ENCODE measurements around the gene SEMA3F.

Gene SEMA3F

DNA sequence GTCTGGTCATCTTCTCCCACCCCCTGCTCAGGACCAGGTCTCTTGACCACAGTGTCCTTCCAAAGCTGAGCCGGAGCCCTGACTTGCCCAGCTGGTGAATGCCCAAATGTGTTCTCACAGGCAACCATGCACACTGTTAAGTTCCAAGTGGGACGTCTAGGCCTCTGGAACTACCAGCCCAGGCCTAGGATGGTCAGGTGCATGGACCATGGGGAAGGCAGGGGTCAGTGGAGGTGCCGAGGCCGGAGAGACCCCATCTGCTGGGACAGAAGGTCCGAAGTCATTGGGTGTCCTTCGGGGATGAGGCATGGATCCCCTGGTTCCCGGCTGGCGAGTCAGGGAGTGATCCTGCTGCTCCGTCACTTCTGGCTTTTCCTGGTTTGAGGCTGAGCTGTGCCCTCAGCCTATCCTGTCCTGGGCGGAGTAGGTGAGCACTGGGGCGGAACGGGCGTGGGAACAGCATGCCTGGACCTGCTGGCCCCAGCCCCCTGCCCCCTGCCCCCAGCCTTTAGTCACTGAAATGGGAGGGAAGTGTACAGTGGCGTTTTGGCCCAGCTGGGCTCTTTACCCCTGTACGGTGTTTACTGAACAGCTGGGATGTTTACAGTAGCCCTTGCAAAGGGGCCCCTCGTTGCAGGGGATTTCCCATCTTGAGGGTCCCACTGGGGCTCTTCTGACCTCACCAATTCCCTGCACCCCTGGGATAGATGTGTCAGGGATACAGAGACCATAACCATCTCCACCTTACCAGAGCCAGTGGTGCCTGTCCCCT, 12.1 kb downstream of the SEMA3F start:
- Mint-ChIP-seq H3K27ac (no peak overlapping the region), H3K4me1 (no peaks in the 10 kb centered on the region), H3K4me3 (no peak overlapping the region), H3K36me3 (no peaks in the 10 kb centered on the region), H3K27me3 (peaks cover 22% of the 10 kb centered on the region), H3K9me3 (no peaks in the 10 kb centered on the region)
- no peak for DNase-seq
- CTCF ChIA-PET: no interaction called here

DNA sequence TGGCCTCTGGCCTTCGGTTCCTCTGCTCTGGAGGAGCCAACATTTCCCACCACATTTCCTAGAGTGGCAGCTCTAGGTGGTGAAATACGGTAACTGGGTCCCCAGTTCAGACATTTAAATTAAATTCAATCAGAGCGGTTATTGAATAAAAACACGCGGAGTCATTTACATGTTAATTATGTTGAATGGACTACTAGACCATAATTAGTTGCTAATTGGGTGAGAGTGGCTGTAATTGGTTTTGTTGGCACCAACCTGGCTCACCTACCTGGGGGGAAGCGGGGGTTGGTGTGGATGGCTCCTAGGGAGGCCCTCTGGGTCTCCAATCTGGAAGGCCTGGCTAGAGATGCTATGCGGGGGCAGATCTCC, 12.7 kb downstream of the SEMA3F start:
- no peaks in the 10 kb centered on the region for H3K4me1 Mint-ChIP-seq
- H3K9me3 Mint-ChIP-seq: no peaks in the 10 kb centered on the region
- no peaks in the 10 kb centered on the region for H3K36me3 Mint-ChIP-seq
- no peak overlapping the region for H3K4me3 Mint-ChIP-seq
- CTCF ChIA-PET: no interaction called here
- no peak for DNase-seq
- H3K27me3 Mint-ChIP-seq: peaks cover 18% of the 10 kb centered on the region
- no peak overlapping the region for H3K27ac Mint-ChIP-seq

DNA sequence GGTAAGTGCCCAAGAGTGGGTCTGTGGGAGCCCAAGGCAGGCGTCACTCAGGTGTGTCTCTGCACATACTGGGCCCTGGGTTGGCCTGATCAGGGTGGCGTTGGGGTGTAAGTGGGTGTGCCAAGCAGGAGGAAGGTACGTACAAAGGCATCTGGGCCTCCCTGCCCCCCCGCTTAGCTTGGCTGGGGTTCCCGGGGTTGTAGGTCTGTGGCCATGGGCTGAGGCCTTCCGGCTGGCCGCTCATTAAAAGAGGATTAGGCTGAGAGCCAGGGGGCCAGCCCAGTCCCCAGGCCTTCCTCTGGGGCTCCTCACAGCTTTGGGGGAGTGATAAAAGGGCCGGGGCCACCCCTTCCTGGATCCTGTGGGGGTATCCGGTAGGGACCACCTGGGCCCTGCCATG, 13.3 kb downstream of the SEMA3F start:
- Mint-ChIP-seq H3K4me3 (no peak overlapping the region), H3K27ac (no peak overlapping the region), H3K36me3 (no peaks in the 10 kb centered on the region), H3K9me3 (no peaks in the 10 kb centered on the region), H3K4me1 (no peaks in the 10 kb centered on the region), H3K27me3 (peaks cover 16% of the 10 kb centered on the region)
- CTCF ChIA-PET: no interaction called here
- no peak for DNase-seq

DNA sequence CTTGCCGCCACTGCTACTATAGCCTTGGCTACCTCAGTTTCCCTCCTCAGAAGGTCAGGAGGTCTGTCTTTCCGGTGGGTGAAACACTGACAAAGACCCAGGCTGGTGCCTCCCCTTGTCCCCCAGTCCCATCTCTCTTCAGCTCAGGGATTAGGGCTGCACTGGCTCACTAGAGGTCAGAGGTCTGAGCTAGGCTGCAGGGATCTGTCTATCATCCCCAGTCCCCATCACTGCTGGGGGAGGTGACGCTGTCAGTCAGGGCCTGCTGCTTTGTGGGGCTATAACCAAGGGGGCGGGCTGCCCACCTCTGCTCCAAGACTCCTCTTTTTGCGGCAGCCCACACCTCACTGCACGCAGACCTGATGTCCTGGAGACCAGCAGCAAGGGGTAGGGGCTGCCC, 13.7 kb downstream of the SEMA3F start:
- Mint-ChIP-seq H3K36me3 (no peaks in the 10 kb centered on the region), H3K27ac (no peak overlapping the region), H3K27me3 (peaks cover 12% of the 10 kb centered on the region), H3K9me3 (no peaks in the 10 kb centered on the region), H3K4me3 (no peak overlapping the region), H3K4me1 (peaks cover 2% of the 10 kb centered on the region)
- CTCF ChIA-PET: interaction anchor here (1.5 kb wide), 1 partner anchor 13 kb away, joined by 4 read pairs; no protein-coding TSS in a partner anchor
- DNase-seq: no peak

DNA sequence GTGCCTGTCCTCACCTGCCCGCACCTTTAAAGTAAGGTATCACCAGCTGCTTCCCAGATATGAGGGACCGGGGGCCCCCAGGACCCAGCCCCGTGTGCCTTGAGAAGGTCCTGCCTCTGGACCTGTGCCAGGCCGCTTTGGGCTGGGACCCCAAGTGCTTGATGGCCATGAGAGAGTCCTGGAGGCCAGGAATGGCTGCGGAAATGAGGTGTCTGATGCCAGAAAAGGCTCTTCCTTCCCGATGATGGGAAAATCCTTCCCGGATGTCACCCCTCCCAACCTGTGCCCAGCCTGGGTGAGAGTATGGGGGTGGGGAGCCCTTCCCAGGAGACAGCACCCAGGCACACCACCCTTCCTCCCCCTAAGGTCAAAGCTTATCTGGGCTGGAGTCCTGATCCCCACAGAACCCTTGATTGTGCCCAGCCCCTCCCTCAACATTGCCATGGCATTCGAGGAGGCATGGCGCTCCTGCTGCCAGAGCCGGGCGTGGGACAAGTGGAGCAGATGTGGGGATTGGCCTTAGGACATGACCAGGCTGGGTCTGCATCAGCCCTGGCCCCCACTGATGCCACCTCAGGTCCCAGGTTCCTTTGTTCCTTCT, 14.2 kb downstream of the SEMA3F start:
- H3K36me3 Mint-ChIP-seq: no peaks in the 10 kb centered on the region
- CTCF ChIA-PET: interaction anchor here (0.7 to 1.5 kb wide), 2 partner anchors 11 to 13 kb away, joined by 3 to 4 read pairs; no protein-coding TSS in a partner anchor
- no peak for DNase-seq
- no peak overlapping the region for H3K4me3 Mint-ChIP-seq
- H3K27ac Mint-ChIP-seq: no peak overlapping the region
- H3K4me1 Mint-ChIP-seq: peaks cover 2% of the 10 kb centered on the region
- H3K27me3 Mint-ChIP-seq: peaks cover 9% of the 10 kb centered on the region
- no peaks in the 10 kb centered on the region for H3K9me3 Mint-ChIP-seq

DNA sequence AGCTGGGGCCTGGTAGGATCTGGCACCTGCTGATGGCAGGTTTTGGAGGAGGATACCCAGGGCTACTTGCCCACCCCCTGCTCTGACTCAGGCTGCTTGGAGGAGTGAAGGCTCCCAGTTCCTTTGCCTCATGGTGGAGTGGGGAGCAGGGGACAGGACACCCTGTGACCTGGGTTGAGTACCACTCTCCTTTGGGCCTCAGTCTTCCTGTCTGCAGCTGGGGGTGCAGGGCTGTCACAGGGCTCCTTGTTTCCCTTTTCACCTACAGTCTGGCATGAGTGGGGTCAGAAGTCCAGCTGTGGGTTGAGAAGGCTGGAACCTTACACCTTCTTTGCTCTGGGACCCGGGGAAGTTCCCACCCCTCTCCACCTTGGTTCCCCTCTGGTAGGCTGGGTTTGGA, 14.7 kb downstream of the SEMA3F start:
- no peak for DNase-seq
- H3K27me3 Mint-ChIP-seq: peaks cover 9% of the 10 kb centered on the region
- no peaks in the 10 kb centered on the region for H3K36me3 Mint-ChIP-seq
- no peak overlapping the region for H3K27ac Mint-ChIP-seq
- peaks cover 2% of the 10 kb centered on the region for H3K4me1 Mint-ChIP-seq
- H3K4me3 Mint-ChIP-seq: no peak overlapping the region
- H3K9me3 Mint-ChIP-seq: no peaks in the 10 kb centered on the region
- CTCF ChIA-PET: interaction anchor here (0.7 to 1.5 kb wide), 2 partner anchors 10 to 12 kb away, joined by 3 to 4 read pairs; no protein-coding TSS in a partner anchor

DNA sequence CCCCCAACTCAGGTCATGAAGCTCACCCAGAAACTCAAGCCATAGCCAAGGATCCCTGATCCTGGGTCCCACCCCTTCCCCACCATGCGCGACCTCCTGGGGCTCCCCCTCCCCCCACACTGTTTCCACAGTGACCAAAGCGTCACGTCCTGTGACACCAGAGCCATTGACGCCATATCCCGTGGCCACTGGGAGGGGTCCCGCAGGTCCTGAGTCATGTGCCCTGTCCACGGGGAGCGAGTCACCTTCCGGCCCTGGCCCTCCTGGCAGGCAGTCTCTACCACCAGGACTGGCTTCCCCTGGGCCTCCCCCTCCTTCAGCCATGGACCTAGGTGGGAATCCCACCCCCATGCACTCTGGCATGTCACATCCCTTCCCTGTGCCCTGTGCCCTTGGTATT, 15.6 kb downstream of the SEMA3F start:
- Mint-ChIP-seq H3K36me3 (no peaks in the 10 kb centered on the region), H3K4me3 (no peak overlapping the region), H3K4me1 (peaks cover 2% of the 10 kb centered on the region), H3K27ac (no peak overlapping the region), H3K27me3 (peaks cover 9% of the 10 kb centered on the region), H3K9me3 (no peaks in the 10 kb centered on the region)
- CTCF ChIA-PET: no interaction called here
- no peak for DNase-seq

DNA sequence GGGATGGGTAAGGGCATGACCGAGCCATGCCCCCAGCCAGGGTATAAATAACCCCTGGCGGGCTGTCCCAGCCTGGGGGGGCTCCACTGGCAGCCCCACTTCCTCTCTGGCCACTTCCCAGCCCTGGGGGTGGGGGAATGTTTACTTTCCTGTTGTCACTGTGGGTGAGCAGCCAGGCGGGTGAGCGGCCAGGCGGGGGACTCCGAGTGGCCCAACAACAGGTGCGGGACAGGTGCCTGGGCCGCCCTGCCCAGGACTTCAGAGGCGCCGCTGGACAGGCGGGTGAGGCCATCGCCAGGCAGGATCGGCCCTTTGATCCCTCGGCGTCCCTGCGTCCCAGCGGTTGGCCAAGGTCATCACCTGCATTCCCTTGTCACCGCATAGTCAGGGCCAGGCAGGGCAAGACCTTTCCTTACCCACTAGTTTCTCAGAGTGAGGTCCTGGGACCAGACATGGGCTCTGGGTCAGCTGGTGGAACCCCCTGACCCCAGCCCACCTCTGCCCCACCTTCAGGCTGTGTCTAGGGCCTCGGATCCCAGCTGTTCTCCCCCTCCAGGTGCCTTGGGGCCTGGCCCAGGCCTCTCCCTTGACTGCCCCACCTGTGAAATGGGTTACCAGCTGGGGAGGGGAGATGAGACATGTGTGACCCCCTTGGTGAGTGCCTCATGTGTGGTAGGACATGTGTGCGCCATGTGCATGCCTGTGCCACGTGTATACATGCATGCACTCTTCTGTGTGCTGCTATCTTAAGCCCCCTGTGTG, 16.6 kb downstream of the SEMA3F start:
- Mint-ChIP-seq H3K27me3 (peaks cover 4% of the 10 kb centered on the region), H3K27ac (no peak overlapping the region), H3K36me3 (no peaks in the 10 kb centered on the region), H3K9me3 (no peaks in the 10 kb centered on the region), H3K4me3 (no peak overlapping the region), H3K4me1 (peaks cover 2% of the 10 kb centered on the region)
- DNase-seq: no peak
- CTCF ChIA-PET: no interaction called here

DNA sequence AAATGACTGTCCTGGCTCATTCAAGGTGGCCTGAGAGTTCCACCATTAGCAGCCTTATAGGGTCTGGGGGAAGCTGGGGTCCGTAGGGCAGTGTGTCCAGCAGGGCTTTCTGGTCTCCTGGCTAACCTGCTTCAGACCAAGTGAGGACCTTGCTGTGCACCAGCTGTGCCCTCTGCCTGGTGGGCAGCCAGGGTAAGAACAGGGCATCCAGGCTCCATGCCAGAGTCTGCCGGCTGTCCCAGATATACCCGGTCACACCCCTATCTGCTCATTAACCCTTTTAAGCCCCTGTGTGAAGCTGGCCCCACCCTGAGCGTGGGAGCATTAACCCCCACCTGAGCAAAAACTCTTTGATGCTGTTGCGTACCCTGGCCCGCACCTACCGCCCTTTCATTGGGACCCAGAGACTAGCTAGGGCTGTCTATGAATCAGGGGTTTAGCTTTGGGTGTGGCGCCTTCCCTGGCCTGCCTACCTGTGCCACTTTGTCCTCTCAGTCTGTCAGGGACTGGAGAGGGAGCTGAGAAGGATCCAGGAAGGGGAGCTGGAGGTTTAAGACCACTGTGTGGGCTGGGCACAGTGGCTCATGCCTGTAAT, 17.6 kb downstream of the SEMA3F start:
- H3K27ac Mint-ChIP-seq: no peak overlapping the region
- peaks cover 2% of the 10 kb centered on the region for H3K4me1 Mint-ChIP-seq
- no peaks in the 10 kb centered on the region for H3K9me3 Mint-ChIP-seq
- no peak for DNase-seq
- H3K27me3 Mint-ChIP-seq: no peaks in the 10 kb centered on the region
- CTCF ChIA-PET: no interaction called here
- H3K4me3 Mint-ChIP-seq: no peak overlapping the region
- no peaks in the 10 kb centered on the region for H3K36me3 Mint-ChIP-seq

DNA sequence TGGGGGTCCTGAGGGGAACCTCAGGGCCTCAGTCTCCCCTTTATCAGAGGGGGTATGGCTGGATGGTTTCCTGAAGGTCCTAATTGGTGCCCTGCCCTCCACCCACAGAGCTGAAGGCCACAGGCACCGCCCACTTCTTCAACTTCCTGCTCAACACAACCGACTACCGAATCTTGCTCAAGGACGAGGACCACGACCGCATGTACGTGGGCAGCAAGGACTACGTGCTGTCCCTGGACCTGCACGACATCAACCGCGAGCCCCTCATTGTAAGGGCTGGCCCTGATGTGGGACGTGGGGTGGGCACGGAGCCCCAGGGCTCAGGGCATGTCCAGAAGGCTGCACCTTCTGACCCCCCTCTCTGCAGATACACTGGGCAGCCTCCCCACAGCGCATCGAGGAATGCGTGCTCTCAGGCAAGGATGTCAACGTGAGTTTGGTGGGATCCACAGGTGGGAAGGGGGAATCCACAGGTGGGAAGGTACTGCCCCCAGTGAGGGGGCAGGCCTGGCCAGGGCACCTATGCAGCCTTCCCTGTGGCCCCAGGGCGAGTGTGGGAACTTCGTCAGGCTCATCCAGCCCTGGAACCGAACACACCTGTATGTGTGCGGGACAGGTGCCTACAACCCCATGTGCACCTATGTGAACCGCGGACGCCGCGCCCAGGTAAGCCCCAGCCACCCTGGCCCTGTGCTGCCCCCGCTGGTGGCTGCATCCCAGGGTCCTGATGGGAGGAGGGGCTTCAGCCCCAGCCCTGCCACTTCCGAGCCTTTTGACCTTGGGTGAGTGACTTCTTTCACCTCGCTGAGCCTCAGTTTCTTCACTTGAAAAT, 18.8 kb downstream of the SEMA3F start:
- Mint-ChIP-seq H3K9me3 (no peaks in the 10 kb centered on the region), H3K27ac (no peak overlapping the region), H3K4me3 (no peak overlapping the region), H3K36me3 (no peaks in the 10 kb centered on the region), H3K27me3 (no peaks in the 10 kb centered on the region), H3K4me1 (peaks cover 2% of the 10 kb centered on the region)
- no peak for DNase-seq
- CTCF ChIA-PET: interaction anchor here (0.9 kb wide), 1 partner anchor 53 kb away, joined by 3 read pairs; no protein-coding TSS in a partner anchor

DNA sequence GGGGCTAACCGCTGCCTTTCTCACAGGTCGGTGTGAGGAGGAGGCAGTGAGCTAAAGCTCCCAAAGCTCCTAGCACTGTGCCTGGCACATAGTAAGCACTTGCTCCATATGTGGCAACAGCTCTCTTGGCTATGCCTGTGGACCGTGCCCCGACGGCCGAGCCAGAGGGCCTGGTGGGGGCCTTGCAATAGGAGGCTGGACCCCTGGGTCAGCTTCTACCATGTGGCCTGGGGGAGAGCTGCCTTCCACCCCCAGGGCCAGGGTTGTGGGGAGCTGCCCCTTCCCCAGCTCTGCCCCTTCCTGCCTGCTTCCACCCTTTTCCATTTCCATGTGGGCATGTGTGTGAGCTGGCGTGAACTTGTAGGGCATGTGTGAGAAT, 19.4 kb downstream of the SEMA3F start:
- no peaks in the 10 kb centered on the region for H3K36me3 Mint-ChIP-seq
- no peak overlapping the region for H3K4me3 Mint-ChIP-seq
- H3K27ac Mint-ChIP-seq: no peak overlapping the region
- H3K27me3 Mint-ChIP-seq: no peaks in the 10 kb centered on the region
- H3K9me3 Mint-ChIP-seq: no peaks in the 10 kb centered on the region
- CTCF ChIA-PET: interaction anchor here (0.9 kb wide), 1 partner anchor 54 kb away, joined by 3 read pairs; no protein-coding TSS in a partner anchor
- no peak for DNase-seq
- peaks cover 2% of the 10 kb centered on the region for H3K4me1 Mint-ChIP-seq

DNA sequence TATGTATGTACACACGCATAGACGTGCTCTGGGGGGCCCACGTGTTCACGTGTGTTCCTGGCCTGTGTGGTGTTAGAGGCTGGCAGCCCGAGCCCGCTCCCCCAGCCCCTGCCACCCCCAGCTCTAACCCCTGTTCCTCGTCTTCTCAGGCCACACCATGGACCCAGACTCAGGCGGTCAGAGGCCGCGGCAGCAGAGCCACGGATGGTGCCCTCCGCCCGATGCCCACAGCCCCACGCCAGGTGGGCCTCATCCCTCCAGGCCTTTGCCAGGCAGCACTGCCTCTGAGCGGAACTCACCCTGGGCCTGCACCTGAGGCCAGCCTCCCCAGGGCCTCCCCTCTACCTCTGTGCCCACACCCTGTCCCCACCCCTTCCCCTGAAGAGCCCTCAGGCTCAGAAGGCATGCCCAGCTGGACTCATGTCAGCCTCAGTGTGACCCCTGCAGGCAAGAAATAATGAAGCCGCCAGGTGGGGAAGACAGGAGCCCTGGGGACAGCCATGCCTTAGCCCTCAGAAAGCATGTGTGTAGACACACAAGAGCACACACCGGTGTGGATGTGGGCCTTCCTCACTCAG, 19.9 kb downstream of the SEMA3F start:
- no peak for DNase-seq
- Mint-ChIP-seq H3K4me1 (peaks cover 2% of the 10 kb centered on the region), H3K36me3 (no peaks in the 10 kb centered on the region), H3K27ac (no peak overlapping the region), H3K4me3 (no peak overlapping the region), H3K9me3 (no peaks in the 10 kb centered on the region), H3K27me3 (no peaks in the 10 kb centered on the region)
- CTCF ChIA-PET: interaction anchor here (0.9 kb wide), 1 partner anchor 55 kb away, joined by 3 read pairs; no protein-coding TSS in a partner anchor

DNA sequence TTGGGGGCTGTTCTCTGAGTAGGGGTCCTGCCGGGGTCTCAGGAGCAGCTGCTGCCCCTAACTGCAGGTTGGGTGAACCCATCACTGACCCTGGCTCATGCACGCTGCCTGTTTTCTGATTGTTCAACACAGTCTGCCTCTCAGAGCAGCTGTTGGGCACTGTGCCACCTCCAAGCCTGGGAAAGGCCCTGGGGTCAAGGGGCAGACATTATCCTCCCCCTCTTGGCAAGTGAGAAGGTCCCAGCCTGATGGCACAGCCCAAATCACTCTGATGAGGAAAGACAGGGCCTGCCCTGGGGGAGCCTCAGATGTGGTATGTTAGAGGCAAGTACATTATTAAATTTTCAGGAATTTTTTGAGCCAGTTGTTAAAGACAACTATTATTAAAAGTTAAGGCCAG, 22.2 kb downstream of the SEMA3F start:
- CTCF ChIA-PET: no interaction called here
- Mint-ChIP-seq H3K9me3 (no peaks in the 10 kb centered on the region), H3K36me3 (no peaks in the 10 kb centered on the region), H3K27ac (no peak overlapping the region), H3K27me3 (no peaks in the 10 kb centered on the region), H3K4me3 (no peak overlapping the region), H3K4me1 (peaks cover 2% of the 10 kb centered on the region)
- DNase-seq: no peak
